K562 (cell line): ENCODE data around the gene SOST. TPM values are rescaled to one million over a fixed set of nuclear protein-coding genes. Genes with fewer than 3 reads are reported as not detected.

Experiments used
- ATAC-seq: fragments of 200-7000 bp; cut with Tn5 transposase; 3 replicates; pipeline ENCODE4 v1.9.1; 2020; ENCODE audit warnings: moderate library complexity
- BruUV-seq: library from RNA; stranded (reverse); fragments of 400-500 nt; replicated peaks from 2 replicates; lab custom pipeline; 2021; lab: Mats Ljungman, UMichigan
- CTCF ChIA-PET: fragments of 300-600 bp; formaldehyde crosslinking; extraction: SDS; loops from one replicate; lab custom pipeline; 2021; ENCODE audit warnings: low intra/inter-chr PET ratio; lab: Yijun Ruan, JAX
- POLR2A ChIA-PET: fragments of 300-600, 350-650 bp; sonication (Branson Sonifier 250); formaldehyde crosslinking; extraction: SDS; loops from one replicate; lab custom pipeline; 2021; ENCODE audit warnings: antibody characterized with exemption, inconsistent platforms; lab: Yijun Ruan, JAX
- DNase-seq, 4 experiments: peaks; one replicate each; pipeline versions ENCODE4 v3.0.0 to v3.0.0-alpha.2; 2011 to 2018; ENCODE audit warnings: low spot score in 3 of 4, mixed read lengths in 3 of 4; ENCODE audit errors: extremely low read depth in 1 of 4
- FAIRE-seq: peaks from 2 replicates; lab custom pipeline; 2011; peaks lifted over from hg19 to GRCh38; lab: Jason Lieb, UNC
- H2AFZ ChIP-seq: 2 replicates; pipeline ENCODE4 v1.6.0; 2011; ENCODE audit warnings: low read depth, low read length, control low read depth, inconsistent platforms
- H3K27ac ChIP-seq: fragments of 200-600 bp; 3 replicates; pipeline ENCODE4 v1.8.0; 2011; ENCODE audit warnings: low read depth, mild to moderate bottlenecking, control low read depth, inconsistent platforms, low read length, moderate library complexity, mixed read lengths; ENCODE audit errors: extremely low read depth
- H3K27me3 ChIP-seq, 2 experiments: fragments of 300-600 bp in 1 of 2; 2 replicates in 1 of 2; 3 replicates in 1 of 2; pipeline versions ENCODE4 v1.6.0 to v1.8.0; 2011; ENCODE audit warnings: inconsistent platforms in 2 of 2, low read length in 2 of 2, mild to moderate bottlenecking in 1 of 2, mixed read lengths in 1 of 2, moderate library complexity in 1 of 2; ENCODE audit not compliant: control insufficient read depth in 2 of 2, insufficient read depth in 2 of 2
- H3K36me3 ChIP-seq: fragments of 300-600 bp; 3 replicates; pipeline ENCODE4 v1.8.0; 2011; ENCODE audit warnings: mild to moderate bottlenecking, low read length, inconsistent platforms; ENCODE audit not compliant: control insufficient read depth, insufficient read depth
- H3K4me1 ChIP-seq, 2 experiments: fragments of 200-600 bp in 1 of 2; replicated peaks in 1 of 2; 2 replicates in 1 of 2; 3 replicates in 1 of 2; pipeline versions ENCODE4 v1.5.1 to v1.8.0; 2011; ENCODE audit warnings: inconsistent platforms in 2 of 2, low read length in 2 of 2, mild to moderate bottlenecking in 1 of 2, mixed read lengths in 1 of 2, moderate library complexity in 1 of 2; ENCODE audit not compliant: control insufficient read depth in 2 of 2, insufficient read depth in 2 of 2
- H3K4me2 ChIP-seq: 2 replicates; pipeline ENCODE4 v1.6.1; 2011; ENCODE audit warnings: low read length, control low read depth, inconsistent platforms, mixed read lengths; ENCODE audit not compliant: insufficient read depth
- H3K4me3 ChIP-seq: fragments of 200-600 bp; sonication (generic), shearing (Covaris generic); 2 replicates; pipeline ENCODE4 v1.5.1; 2016; ENCODE audit warnings: control low read depth, inconsistent platforms
- H3K79me2 ChIP-seq: fragments of 200-600 bp; 3 replicates; pipeline ENCODE4 v1.8.0; 2011; ENCODE audit warnings: low read length, inconsistent platforms; ENCODE audit not compliant: control insufficient read depth, insufficient read depth
- H3K9ac ChIP-seq, 2 experiments: 2 replicates each; pipeline versions ENCODE4 v1.6.0 to v1.6.1; 2011; ENCODE audit warnings: low read depth in 2 of 2, low read length in 2 of 2, control low read depth in 1 of 2, inconsistent platforms in 1 of 2, mild to moderate bottlenecking in 1 of 2, mixed read lengths in 1 of 2; ENCODE audit not compliant: insufficient read depth in 1 of 2
- H3K9me1 ChIP-seq: one replicate; pipeline ENCODE4 v1.6.0; 2011; ENCODE audit warnings: inconsistent platforms, mild to moderate bottlenecking, low read length, moderate library complexity; ENCODE audit not compliant: control insufficient read depth, insufficient read depth
- H3K9me3 ChIP-seq: replicated peaks from 2 replicates; pipeline ENCODE4 v1.5.1; 2011; ENCODE audit warnings: low read depth, low read length, inconsistent platforms; ENCODE audit not compliant: control insufficient read depth, insufficient read depth
- H4K20me1 ChIP-seq: replicated peaks from 2 replicates; pipeline ENCODE4 v1.6.1; 2011; ENCODE audit warnings: low read length, inconsistent platforms, mixed read lengths; ENCODE audit not compliant: control insufficient read depth, insufficient read depth
- BCL6 ChIP-seq: fragments of 250-450 bp; sonication (Bioruptor Pico); IDR thresholded peaks from 2 replicates; pipeline ENCODE4 v1.4.0; 2020
- HSF4 ChIP-seq: fragments of 250-450 bp; sonication (Bioruptor Pico); IDR thresholded peaks from 2 replicates; pipeline ENCODE4 v2.1.2; 2022; ENCODE audit warnings: mild to moderate bottlenecking, moderate library complexity, borderline replicate concordance
- MITF ChIP-seq: IDR thresholded peaks from 2 replicates; pipeline ENCODE4 v1.6.1; 2014; ENCODE audit warnings: antibody characterized with exemption
- NFATC3 ChIP-seq: fragments of 450-650 bp; IDR thresholded peaks from 2 replicates; pipeline ENCODE4 v1.6.1; 2017; ENCODE audit warnings: mild to moderate bottlenecking
- PHB2 ChIP-seq: fragments of 450-650 bp; IDR thresholded peaks from 2 replicates; pipeline ENCODE4 v1.6.1; 2017; ENCODE audit warnings: low read depth
- PHTF2 ChIP-seq: fragments of 250-450 bp; sonication (Bioruptor Pico); IDR thresholded peaks from 2 replicates; pipeline ENCODE4 v1.5.0; 2021; ENCODE audit warnings: mild to moderate bottlenecking
- PRMT5 ChIP-seq: sonication (generic); formaldehyde crosslinking; IDR thresholded peaks from 2 replicates; pipeline ENCODE4 v1.5.0; 2020; ENCODE audit warnings: missing genetic modification reagents
- RB1 ChIP-seq: fragments of 450-650 bp; IDR thresholded peaks from 2 replicates; pipeline ENCODE4 v1.6.1; 2017; ENCODE audit warnings: low read depth, mild to moderate bottlenecking
- RBM15 ChIP-seq: fragments of 200-400 bp; formaldehyde crosslinking; IDR thresholded peaks from 2 replicates; pipeline ENCODE4 v1.6.1; 2018; ENCODE audit warnings: mild to moderate bottlenecking, low read length, moderate library complexity; ENCODE audit not compliant: insufficient read depth
- SIN3B ChIP-seq: fragments of 450-650 bp; IDR thresholded peaks from 2 replicates; pipeline ENCODE4 v1.6.1; 2017; ENCODE audit warnings: low read depth, mild to moderate bottlenecking, moderate library complexity
- SMAD2 ChIP-seq: fragments of 150-350 bp; IDR thresholded peaks from 2 replicates; pipeline ENCODE4 v1.6.1; 2014; ENCODE audit warnings: low read depth, mild to moderate bottlenecking, low read length
- SMC3 ChIP-seq: conservative IDR thresholded peaks from 2 replicates; pipeline ENCODE4 v1.6.1; 2011; ENCODE audit warnings: low read depth, low read length, improper control_type of control experiment; ENCODE audit not compliant: insufficient read depth
- YY1 ChIP-seq, 3 experiments: IDR thresholded peaks; 2 replicates each; pipeline ENCODE4 v1.6.1; 2011; ENCODE audit warnings: low read length in 2 of 3, mild to moderate bottlenecking in 2 of 3, moderate library complexity in 2 of 3, borderline replicate concordance in 1 of 3, control low read depth in 1 of 3, low read depth in 1 of 3; ENCODE audit not compliant: insufficient read depth in 3 of 3, insufficient replicate concordance in 2 of 3, control insufficient read depth in 1 of 3, insufficient read length in 1 of 3; ENCODE audit errors: extremely low read depth in 1 of 3
- ZNF143 ChIP-seq: sonication (generic); formaldehyde crosslinking; IDR thresholded peaks from 2 replicates; pipeline ENCODE4 v1.9.0; 2022; ENCODE audit warnings: mild to moderate bottlenecking, missing genetic modification reagents
- ZNF75A ChIP-seq: fragments of 450-650 bp; formaldehyde crosslinking; IDR thresholded peaks from 2 replicates; pipeline ENCODE4 v1.4.0; 2020; ENCODE audit warnings: mild to moderate bottlenecking
- WGBS: fragments of 100-300 bp; shearing (Covaris generic); methylation state at CpG from one replicate; pipeline ENCODE4 v1.1.6; 2016; ENCODE audit warnings: low coverage, mixed read lengths; ENCODE audit not compliant: insufficient coverage; ENCODE audit errors: missing lambda C conversion rate; 5-methylcytosine and 5-hydroxymethylcytosine counted together
- in situ Hi-C: fragments of 300-500 bp; cut with MboI; formaldehyde crosslinking; loops from 4 replicates; pipeline ENCODE4 v1.15.0; 2018; ENCODE audit warnings: inconsistent platforms, mixed read lengths
- intact Hi-C: fragments of 100-400 bp; cut with micrococcal nuclease; formaldehyde crosslinking; loops from 2 replicates; pipeline ENCODE4 v1.14.2; 2022
- polyA plus RNA-seq, 8 experiments: library from polyadenylated mRNA; depleted of rRNA in 4 of 8; stranded (reverse) in 5 of 8; unstranded in 3 of 8; fragments of >200 nt; fragmentation: Nextera tagmentation in 2 of 8; fragmentation: Illumina TruSeq in 1 of 8; extraction: Ambion mirVana in 2 of 8; extraction: Trizol in 1 of 8; gene quantifications; 2 replicates each; pipeline versions ENCODE4 v1.2.1 to v1.2.3, GENCODE V29; 2011 to 2014; ENCODE audit warnings: inconsistent platforms in 1 of 8, missing spikeins in 1 of 8
- total RNA-seq, 7 experiments: library from RNA; depleted of rRNA in 6 of 7; stranded (reverse); fragments of >200 nt in 6 of 7; fragmentation: Illumina TruSeq in 2 of 7; extraction: Trizol in 2 of 7; gene quantifications; 2 replicates each; pipeline versions ENCODE4 v1.2.1 to v1.2.3, GENCODE V29; 2011 to 2021; ENCODE audit warnings: low replicate concordance in 1 of 7

SOST gene
- total and polyA plus RNA-seq, 9 of the 15 experiments (the other 6 are each of a cell fraction or from before 2014, with no cell fraction given), result not detected

- WGBS, result 18% methylated on average over 14 of the region's 14 CpGs
- CTCF ChIA-PET, result no interaction called here
- POLR2A ChIA-PET, result interaction anchor here (0.6 to 1.1 kb wide), 2 partner anchors 20 to 80 kb away, joined by 3 read pairs; no protein-coding TSS in a partner anchor
- no peak for ATAC-seq
- in situ Hi-C loops, result no loop called here
- no peaks in the 10 kb centered on the region for H3K9me1 ChIP-seq
- no peak overlapping the region for H3K4me3 ChIP-seq
- no peak for TF ChIP-seq NFATC3
- TF ChIP-seq PRMT5, result no peak
- no peak for TF ChIP-seq ZNF75A (CRISPR knock-in tag)
- TF ChIP-seq SMC3, result no peak
- TF ChIP-seq SIN3B, result no peak
- no peak for TF ChIP-seq PHB2
- TF ChIP-seq MITF, result no peak
- TF ChIP-seq SMAD2, result no peak
- no peak for TF ChIP-seq BCL6 (CRISPR knock-in tag)
- TF ChIP-seq RB1, result no peak
- TF ChIP-seq RBM15, result no peak
- no peak for TF ChIP-seq HSF4 (CRISPR knock-in tag)
- no peak for TF ChIP-seq ZNF143 (CRISPR knock-in tag)
- no peak for TF ChIP-seq YY1 (IDR thresholded peaks at IDR 0.05; ENCODE audit: borderline replicate concordance in 1 of 3, control insufficient read depth in 1 of 3, extremely low read depth in 1 of 3, insufficient read depth in 3 of 3, insufficient read length in 1 of 3, insufficient replicate concordance in 2 of 3, low read depth in 1 of 3, low read length in 2 of 3)
- TF ChIP-seq PHTF2, result no peak
- H3K27ac ChIP-seq, result no peak overlapping the region
- peaks cover 2 to 4% of the 10 kb centered on the region in 2 experiments; a peak in 4 of 5 replicates for H3K4me1 ChIP-seq
- DNase-seq, result no peak
- H3K36me3 ChIP-seq, result no peaks in the 10 kb centered on the region
- peak overlapping the region in 1 of 2 experiments; percentile 56; a peak in 1 of 4 replicates for H3K9ac ChIP-seq
- H3K27me3 ChIP-seq, result peaks cover 0 to 9% of the 10 kb centered on the region in 2 experiments; a peak in 2 of 5 replicates
- BruUV-seq, result no TSS peak
- H4K20me1 ChIP-seq, result no peaks in the 10 kb centered on the region
- no peaks in the 10 kb centered on the region for H3K9me3 ChIP-seq
- H3K4me2 ChIP-seq, result no peak overlapping the region
- no peaks in the 10 kb centered on the region for H3K79me2 ChIP-seq
- intact Hi-C loops, result no loop called here
- FAIRE-seq, result no peak
- H2AFZ ChIP-seq, result no peak overlapping the region
These were observed 31.8 kb upstream of the SOST start for GRCh38 chr17:43790311-43790940.
